ENCODE results near the gene RAB22A.
A peak's percentile ranks its signal among the peaks of the same experiment; 100 is the strongest.

Gene RAB22A

GRCh38 chr20:58308290-58308679 is 1.2 kb upstream of the RAB22A start:
- Histone ChIP-seq H3K9me3 (replicated peaks in 1 of 11) (no peaks in the 10 kb centered on the region), H3K9ac (peak overlapping the region in 10 of 11 experiments; percentile 61 to 83 (median 74); a peak in 16 of 22 replicates), H3K27ac (peak overlapping the region; percentile 63 to 97 (median 70); a peak in 18 of 22 replicates), H3K27me3 (no peaks in the 10 kb centered on the region), H3K4me2 (peak overlapping the region; percentile 60 to 91 (median 79)), H4K20me1 (peaks cover 0 to 23% (median 4%) of the 10 kb centered on the region in 11 experiments; a peak in 6 of 22 replicates), H3K4me3 (peak overlapping the region; percentile 58 to 99 (median 64)), H3K4me1 (peaks cover 47 to 56% (median 52%) of the 10 kb centered on the region in 10 experiments), H3K36me3 (peaks cover 8 to 33% (median 19%) of the 10 kb centered on the region in 11 experiments)
- no peak for TF ChIP-seq Cebpa-rat (IDR thresholded peaks at IDR 0.05)

GRCh38 chr20:58308680-58309527 is 611 bp upstream of the RAB22A start:
- H3K27ac ChIP-seq = peak overlapping the region; percentile 63 to 97 (median 70)
- peak overlapping the region; percentile 58 to 99 (median 64) for H3K4me3 ChIP-seq
- no peak for TF ChIP-seq Cebpa-rat (IDR thresholded peaks at IDR 0.05)
- no peaks in the 10 kb centered on the region for H3K27me3 ChIP-seq
- peaks cover 14 to 39% (median 25%) of the 10 kb centered on the region in 11 experiments for H3K36me3 ChIP-seq
- peak overlapping the region; percentile 60 to 91 (median 79) for H3K4me2 ChIP-seq
- peak overlapping the region; percentile 61 to 83 (median 73); a peak in 20 of 22 replicates for H3K9ac ChIP-seq
- peaks cover 0 to 28% (median 6%) of the 10 kb centered on the region in 11 experiments; a peak in 6 of 22 replicates for H4K20me1 ChIP-seq
- peaks cover 47 to 60% (median 52%) of the 10 kb centered on the region in 10 experiments for H3K4me1 ChIP-seq
- no peaks in the 10 kb centered on the region for H3K9me3 ChIP-seq (replicated peaks in 1 of 11)

- H3K4me2 ChIP-seq = peak overlapping the region; percentile 84 to 98 (median 92)
- H3K9me3 ChIP-seq (replicated peaks in 1 of 11) = no peaks in the 10 kb centered on the region
- H3K27ac ChIP-seq = peak overlapping the region; percentile 90 to 98 (median 95)
- peaks cover 47 to 59% (median 52%) of the 10 kb centered on the region in 10 experiments for H3K4me1 ChIP-seq
- peaks cover 0 to 33% (median 9%) of the 10 kb centered on the region in 11 experiments; a peak in 10 of 22 replicates for H4K20me1 ChIP-seq
- H3K4me3 ChIP-seq = peak overlapping the region; percentile 86 to 99 (median 96)
- no peak for TF ChIP-seq Cebpa-rat (IDR thresholded peaks at IDR 0.05)
- no peaks in the 10 kb centered on the region for H3K27me3 ChIP-seq
- peak overlapping the region; percentile 94 to 99 (median 97) for H3K9ac ChIP-seq
- H3K36me3 ChIP-seq = peaks cover 29 to 45% (median 38%) of the 10 kb centered on the region in 11 experiments
Observed at GRCh38 chr20:58310291-58310782, 822 bp downstream of the RAB22A start.

- Histone ChIP-seq H4K20me1 (peaks cover 0 to 43% (median 21%) of the 10 kb centered on the region in 11 experiments; a peak in 12 of 22 replicates), H3K27ac (no peak overlapping the region), H3K36me3 (peaks cover 50 to 70% (median 61%) of the 10 kb centered on the region in 11 experiments), H3K27me3 (no peaks in the 10 kb centered on the region), H3K4me1 (peaks cover 27 to 36% (median 30%) of the 10 kb centered on the region in 10 experiments), H3K4me3 (no peak overlapping the region), H3K9ac (no peak overlapping the region), H3K9me3 (replicated peaks in 1 of 11) (peaks cover 0 to 17% (median 11%) of the 10 kb centered on the region in 11 experiments; a peak in 12 of 22 replicates), H3K4me2 (0 out of 22 replicates have a peak overlapping the region, but pooled peaks of 1 of the 11 experiments have one; percentile 1)
- TF ChIP-seq Cebpa-rat (IDR thresholded peaks at IDR 0.05) = no peak
Observed at GRCh38 chr20:58312836-58313235, 3.3 kb downstream of the RAB22A start.

- H4K20me1 ChIP-seq = peaks cover 0 to 47% (median 25%) of the 10 kb centered on the region in 11 experiments; a peak in 12 of 22 replicates
- H3K27ac ChIP-seq = no peak overlapping the region
- H3K9ac ChIP-seq = no peak overlapping the region
- no peak for TF ChIP-seq Cebpa-rat (IDR thresholded peaks at IDR 0.05)
- peaks cover 21 to 31% (median 25%) of the 10 kb centered on the region in 10 experiments for H3K4me1 ChIP-seq
- H3K9me3 ChIP-seq (replicated peaks in 1 of 11) = peaks cover 0 to 17% (median 11%) of the 10 kb centered on the region in 11 experiments; a peak in 12 of 22 replicates
- H3K4me2 ChIP-seq = no peak overlapping the region; a peak in 1 of 22 replicates
- peaks cover 55 to 76% (median 66%) of the 10 kb centered on the region in 11 experiments for H3K36me3 ChIP-seq
- H3K27me3 ChIP-seq = no peaks in the 10 kb centered on the region
- H3K4me3 ChIP-seq = no peak overlapping the region
Observed at GRCh38 chr20:58313396-58313795, 3.9 kb downstream of the RAB22A start.

- Histone ChIP-seq H3K9me3 (replicated peaks in 1 of 11) (peaks cover 0 to 13% (median 8%) of the 10 kb centered on the region in 11 experiments; a peak in 12 of 22 replicates), H3K27me3 (no peaks in the 10 kb centered on the region), H3K4me2 (0 out of 22 replicates have a peak overlapping the region, but pooled peaks of 1 of the 11 experiments have one; percentile 10), H3K27ac (no peak overlapping the region), H3K4me3 (no peak overlapping the region), H3K36me3 (peaks cover 23 to 53% (median 34%) of the 10 kb centered on the region in 11 experiments), H3K9ac (no peak overlapping the region), H3K4me1 (peaks cover 0 to 13% (median 2%) of the 10 kb centered on the region in 10 experiments; a peak in 7 of 20 replicates), H4K20me1 (peaks cover 9 to 87% (median 36%) of the 10 kb centered on the region in 11 experiments; a peak in 17 of 22 replicates)
- TF ChIP-seq Cebpa-rat (IDR thresholded peaks at IDR 0.05) = no peak
Observed at GRCh38 chr20:58321205-58321604, 11.7 kb downstream of the RAB22A start.

GRCh38 chr20:58322083-58322482 is 12.6 kb downstream of the RAB22A start:
- Histone ChIP-seq H4K20me1 (peaks cover 7 to 89% (median 40%) of the 10 kb centered on the region in 11 experiments; a peak in 15 of 22 replicates), H3K4me1 (peaks cover 0 to 20% (median 2%) of the 10 kb centered on the region in 10 experiments; a peak in 7 of 20 replicates), H3K4me2 (no peak overlapping the region), H3K36me3 (peaks cover 14 to 49% (median 26%) of the 10 kb centered on the region in 11 experiments), H3K9ac (no peak overlapping the region), H3K27me3 (no peaks in the 10 kb centered on the region), H3K9me3 (replicated peaks in 1 of 11) (peaks cover 0 to 4% (median 0%) of the 10 kb centered on the region in 11 experiments; a peak in 5 of 22 replicates), H3K4me3 (no peak overlapping the region), H3K27ac (no peak overlapping the region)
- no peak for TF ChIP-seq Cebpa-rat (IDR thresholded peaks at IDR 0.05)

- H3K9me3 ChIP-seq (replicated peaks in 1 of 11) = no peaks in the 10 kb centered on the region; a peak in 2 of 22 replicates
- H4K20me1 ChIP-seq = peaks cover 6 to 95% (median 62%) of the 10 kb centered on the region in 11 experiments; a peak in 15 of 22 replicates
- H3K4me3 ChIP-seq = no peak overlapping the region
- no peak for TF ChIP-seq Cebpa-rat (IDR thresholded peaks at IDR 0.05)
- H3K36me3 ChIP-seq = peaks cover 0 to 31% (median 10%) of the 10 kb centered on the region in 11 experiments; a peak in 11 of 22 replicates
- peak overlapping the region in 2 of 11 experiments; percentile 39 to 64; a peak in 4 of 22 replicates for H3K4me2 ChIP-seq
- no peak overlapping the region for H3K9ac ChIP-seq
- no peaks in the 10 kb centered on the region for H3K27me3 ChIP-seq
- no peak overlapping the region for H3K27ac ChIP-seq
- peaks cover 0 to 26% (median 2%) of the 10 kb centered on the region in 10 experiments; a peak in 7 of 20 replicates for H3K4me1 ChIP-seq
Observed at GRCh38 chr20:58325912-58326311, 16.4 kb downstream of the RAB22A start.

Measured in BLaER1 treated with 17β-estradiol and CSF1 and Interleukin-3, amounts not matched to agents 10 nM and 100 nM (cell line).